Kasumi-1 (cell line): ENCODE measurements around the gene ZBTB7A.
"Not testable (repeated sequence)": the region's sequence is repeated elsewhere in the genome, so short reads cannot be mapped to it uniquely, and the experiment has no call there.

ENCODE experiments used
- DNase-seq, 2 experiments: peaks; one replicate each; lab custom pipeline; 2025; lab: John Stamatoyannopoulos, UW

The ZBTB7A gene

GRCh38 chr19:4015705-4016402, 50.8 kb downstream of the ZBTB7A start:
- no peak for DNase-seq

GRCh38 chr19:4014541-4015491, 51.9 kb downstream of the ZBTB7A start:
- DNase-seq = no peak

- DNase-seq = no peak
Observed at GRCh38 chr19:4013886-4014540, 52.7 kb downstream of the ZBTB7A start.

GRCh38 chr19:4012975-4013634, 53.6 kb downstream of the ZBTB7A start:
- no peak for DNase-seq

- no peak for DNase-seq
Observed at GRCh38 chr19:4012092-4012974, 54.4 kb downstream of the ZBTB7A start.

GRCh38 chr19:4011430-4011829, 55.3 kb downstream of the ZBTB7A start:
- not testable (repeated sequence) for DNase-seq

- DNase-seq = no peak
Observed at GRCh38 chr19:4010808-4011110, 55.9 kb downstream of the ZBTB7A start.

GRCh38 chr19:4009990-4010807, 56.5 kb downstream of the ZBTB7A start:
- DNase-seq = no peak

- peak; percentile 16 to 22 for DNase-seq
Observed at GRCh38 chr19:4007836-4008539, 58.7 kb downstream of the ZBTB7A start.

- DNase-seq = peak; percentile 87 to 95
Observed at GRCh38 chr19:4007021-4007835, 59.5 kb downstream of the ZBTB7A start, which contains the start of gene PIAS4. TSS of gene PIAS4 (plus strand) at chr19:4007736. CDS start at chr19:4007761, 25 bp downstream.

GRCh38 chr19:4005436-4005835, 61.3 kb downstream of the ZBTB7A start:
- not testable (repeated sequence) for DNase-seq

- DNase-seq = not testable (repeated sequence)
Observed at GRCh38 chr19:4000798-4001197, 65.9 kb downstream of the ZBTB7A start.

GRCh38 chr19:3998667-3999412, 67.9 kb downstream of the ZBTB7A start:
- DNase-seq = not testable (repeated sequence)

GRCh38 chr19:3995607-3996006, 71.1 kb downstream of the ZBTB7A start:
- no peak for DNase-seq
